KG1 (cell line): ENCODE results near the gene NPIPB2.
"Not testable (repeated sequence)": the region's sequence is repeated elsewhere in the genome, so short reads cannot be mapped to it uniquely, and the experiment has no call there.

Experiments
- DNase-seq: peaks from one replicate; lab custom pipeline; 2025; lab: John Stamatoyannopoulos, UW

Gene NPIPB2

GRCh38 chr16:11957591-11958395 is 15.9 kb upstream of the NPIPB2 start:
- no peak for DNase-seq

DNA sequence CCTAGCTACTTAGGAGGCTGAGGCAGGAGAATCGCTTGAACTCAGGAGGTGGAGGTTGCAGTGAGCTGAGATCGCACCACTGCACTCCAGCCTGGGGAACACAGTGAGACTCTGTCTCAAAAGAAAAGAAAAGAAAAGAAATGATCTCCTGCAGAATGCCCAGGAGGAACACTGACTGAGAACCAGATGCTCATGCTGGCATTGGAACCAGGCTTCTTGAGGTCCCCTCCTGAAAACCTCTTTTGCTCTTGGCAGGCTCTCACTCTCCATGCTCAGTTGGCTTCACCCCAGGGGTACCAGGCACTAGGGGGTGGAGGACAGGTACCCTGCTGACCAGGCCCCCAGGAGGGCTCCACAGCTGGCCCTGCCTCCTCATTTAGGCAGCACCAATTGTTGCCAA is 14.7 kb upstream of the NPIPB2 start:
- no peak for DNase-seq

- DNase-seq: no peak
Measured at GRCh38 chr16:11955713-11956123, 13.9 kb upstream of the NPIPB2 start.

DNA sequence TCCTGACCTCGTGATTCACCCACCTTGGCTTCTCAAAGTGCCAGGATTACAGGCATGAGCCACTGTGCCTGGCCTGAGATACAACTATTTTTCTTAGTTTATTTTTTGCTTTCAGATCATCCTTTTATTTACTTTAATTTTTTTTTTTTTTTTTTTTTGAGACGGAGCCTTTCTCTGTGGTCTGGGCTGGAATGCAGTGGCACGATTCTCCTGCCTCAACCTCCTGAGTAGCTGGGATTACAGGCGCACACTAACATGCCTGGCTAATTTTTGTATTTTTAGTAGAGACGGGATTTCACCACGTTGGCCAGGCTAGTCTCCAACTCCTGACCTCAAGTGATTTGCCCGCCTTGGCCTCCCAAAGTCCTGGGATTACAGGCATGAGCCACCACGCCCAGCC is 11.7 kb upstream of the NPIPB2 start:
- DNase-seq: not testable (repeated sequence)

DNA sequence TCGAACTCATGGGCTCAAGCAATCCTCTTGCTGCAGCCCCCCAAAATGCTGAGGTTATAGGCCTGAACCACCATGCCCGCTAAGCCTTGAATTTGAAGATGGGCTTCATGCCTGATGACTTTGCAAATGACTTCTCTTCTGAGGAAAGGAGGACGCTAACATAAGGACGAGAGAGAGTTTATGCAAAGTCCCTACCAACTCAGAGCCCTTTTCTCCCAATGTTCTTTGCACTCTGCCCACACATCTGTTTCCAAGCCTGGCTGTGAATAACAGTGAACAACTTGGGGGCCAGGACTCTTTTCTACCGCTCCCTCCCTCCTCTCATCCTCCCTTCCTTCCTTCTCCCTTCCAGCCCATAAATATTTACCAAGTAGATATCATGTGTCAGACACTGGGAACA is 8.5 kb upstream of the NPIPB2 start:
- DNase-seq: no peak

DNA sequence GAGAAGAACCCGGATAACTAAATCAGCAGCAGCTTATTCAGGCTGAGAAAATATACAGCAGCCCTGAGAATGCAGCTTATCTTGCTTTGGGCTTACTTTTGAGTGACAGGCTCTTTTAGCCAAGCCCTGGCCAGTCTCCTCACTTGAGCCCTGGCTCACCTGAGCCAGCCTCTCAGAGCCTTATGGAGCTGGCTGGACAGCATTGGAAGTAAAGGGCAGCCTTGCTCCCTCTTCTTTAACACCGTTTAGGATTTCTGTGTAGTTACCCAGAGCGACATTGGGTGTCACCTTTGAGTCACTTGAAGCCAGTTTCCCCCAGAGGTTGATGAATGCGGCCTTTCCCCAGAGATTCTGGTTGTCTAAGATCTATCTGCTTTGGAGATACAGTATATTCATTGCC is 7.7 kb upstream of the NPIPB2 start:
- peak; percentile 19 for DNase-seq

- no peak for DNase-seq
Measured at GRCh38 chr16:11948819-11949218, 7.0 kb upstream of the NPIPB2 start.

GRCh38 chr16:11946433-11946832 is 4.6 kb upstream of the NPIPB2 start:
- DNase-seq: no peak

DNA sequence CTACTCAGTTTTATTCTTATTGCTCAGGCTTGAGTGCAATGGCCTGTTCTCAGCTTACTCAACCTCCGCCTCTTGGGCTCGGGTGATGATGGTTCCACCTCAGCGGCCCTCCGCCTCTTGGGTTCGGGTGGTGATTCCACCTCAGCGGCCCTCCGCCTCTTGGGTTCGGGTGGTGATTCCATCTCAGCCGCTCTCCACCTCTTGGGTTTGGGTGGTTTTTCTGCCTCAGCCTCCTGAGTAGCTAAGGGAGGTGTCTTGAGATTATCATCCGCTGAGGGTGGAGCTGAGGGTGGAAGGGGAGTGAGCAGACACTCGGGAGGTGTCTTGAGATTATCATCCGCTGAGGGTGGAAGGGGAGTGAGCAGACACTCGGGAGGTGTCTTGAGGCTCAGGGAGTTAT is 14.5 kb downstream of the NPIPB2 start:
- DNase-seq: not testable (repeated sequence)

DNA sequence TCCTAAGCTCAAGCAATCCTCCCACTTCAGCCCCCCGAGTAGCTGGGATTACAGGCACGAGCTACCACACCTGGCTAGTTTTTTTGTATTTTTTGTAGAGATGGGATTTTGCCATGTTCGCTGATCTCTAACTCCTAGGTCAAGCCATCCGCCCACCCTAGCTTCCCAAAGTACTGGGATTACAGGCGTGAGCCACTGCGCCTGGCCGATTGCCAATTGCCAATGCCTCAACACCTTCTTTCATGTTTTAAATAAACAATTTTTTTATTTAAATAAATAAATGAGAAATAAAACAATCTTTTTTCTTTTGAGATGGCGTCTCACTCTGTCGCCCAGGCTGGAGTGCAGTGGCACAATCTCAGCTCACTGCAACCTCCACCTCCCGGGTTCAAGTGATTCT is 17.8 kb downstream of the NPIPB2 start:
- not testable (repeated sequence) for DNase-seq

- no peak for DNase-seq
Measured at GRCh38 chr16:11916524-11917285, 25.1 kb downstream of the NPIPB2 start.

DNA sequence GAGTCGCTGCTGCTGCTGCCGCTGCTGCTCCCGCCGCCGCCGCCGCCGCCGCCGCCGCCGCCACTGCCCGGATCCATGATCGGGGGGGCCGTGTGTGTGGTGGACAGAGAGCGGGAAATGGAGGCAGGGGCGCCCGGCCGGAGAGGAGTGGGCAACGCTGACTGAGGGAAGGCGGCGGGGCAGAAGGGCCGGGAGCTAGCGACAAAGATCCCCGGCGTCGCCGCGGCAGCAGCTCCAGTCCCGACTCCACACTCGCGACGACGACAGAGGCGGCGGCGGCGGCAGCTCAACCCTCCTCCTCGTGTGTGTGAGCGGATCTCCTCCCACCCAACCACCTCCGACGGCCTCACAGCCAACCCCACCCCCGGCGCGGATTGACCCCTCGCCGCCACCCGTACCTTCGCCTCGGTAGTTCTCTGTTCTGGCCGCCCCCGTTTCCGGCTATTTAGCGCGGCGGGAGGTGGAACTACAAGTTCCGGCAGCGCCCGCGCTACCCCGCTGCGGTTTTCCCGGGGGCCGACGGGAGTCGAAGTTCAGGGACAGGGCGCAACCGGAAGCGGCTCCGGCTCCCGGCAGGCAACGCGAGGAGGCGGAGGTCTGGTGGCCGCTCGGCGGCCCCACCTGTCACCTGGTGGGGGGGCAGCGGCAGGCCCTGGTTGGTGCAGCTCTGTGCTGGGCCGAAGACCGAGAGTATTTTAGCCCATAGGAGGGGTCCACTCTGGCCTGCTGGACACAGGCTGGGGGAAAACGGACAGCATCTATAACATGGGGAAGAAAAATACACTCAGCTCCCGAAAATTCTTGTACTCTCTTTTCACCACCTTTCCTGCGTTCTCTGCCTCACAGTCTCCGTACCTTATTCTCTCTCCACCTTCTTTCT is 26.0 kb downstream of the NPIPB2 start, which contains the start of gene GSPT1:
Gene GSPT1 (minus strand): TSS at position 313 of the 880 bp plus-strand sequence. CDS start 236 bp downstream, at position 77.
- DNase-seq: peak; percentile 94

DNA sequence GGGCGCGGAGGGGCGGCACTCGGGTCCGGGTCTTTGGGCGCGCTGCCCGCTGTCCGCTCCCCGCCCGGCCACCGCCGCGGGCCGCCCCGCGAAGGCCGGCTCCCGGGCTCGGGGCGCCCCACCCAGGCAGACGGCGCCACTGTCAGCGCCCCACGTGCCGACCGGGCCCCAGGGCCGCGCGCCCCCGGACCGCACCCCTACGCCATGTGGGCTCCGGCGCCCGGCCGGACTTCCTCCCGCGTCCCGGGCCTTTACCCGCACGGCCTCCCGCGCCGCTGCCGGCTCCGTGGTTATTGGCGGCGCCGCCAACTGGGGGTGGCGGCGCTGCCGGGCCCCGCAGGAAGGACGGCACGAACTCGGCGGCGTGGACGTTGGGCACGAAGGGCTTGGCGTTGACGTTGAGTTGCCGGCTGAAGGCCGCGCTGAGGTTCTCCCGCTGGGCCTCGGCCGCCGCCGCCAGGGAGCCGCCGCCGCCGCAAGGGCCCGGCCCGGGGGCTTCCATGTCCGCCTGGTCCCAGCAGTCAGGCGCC is 26.7 kb downstream of the NPIPB2 start:
- no peak for DNase-seq

DNA sequence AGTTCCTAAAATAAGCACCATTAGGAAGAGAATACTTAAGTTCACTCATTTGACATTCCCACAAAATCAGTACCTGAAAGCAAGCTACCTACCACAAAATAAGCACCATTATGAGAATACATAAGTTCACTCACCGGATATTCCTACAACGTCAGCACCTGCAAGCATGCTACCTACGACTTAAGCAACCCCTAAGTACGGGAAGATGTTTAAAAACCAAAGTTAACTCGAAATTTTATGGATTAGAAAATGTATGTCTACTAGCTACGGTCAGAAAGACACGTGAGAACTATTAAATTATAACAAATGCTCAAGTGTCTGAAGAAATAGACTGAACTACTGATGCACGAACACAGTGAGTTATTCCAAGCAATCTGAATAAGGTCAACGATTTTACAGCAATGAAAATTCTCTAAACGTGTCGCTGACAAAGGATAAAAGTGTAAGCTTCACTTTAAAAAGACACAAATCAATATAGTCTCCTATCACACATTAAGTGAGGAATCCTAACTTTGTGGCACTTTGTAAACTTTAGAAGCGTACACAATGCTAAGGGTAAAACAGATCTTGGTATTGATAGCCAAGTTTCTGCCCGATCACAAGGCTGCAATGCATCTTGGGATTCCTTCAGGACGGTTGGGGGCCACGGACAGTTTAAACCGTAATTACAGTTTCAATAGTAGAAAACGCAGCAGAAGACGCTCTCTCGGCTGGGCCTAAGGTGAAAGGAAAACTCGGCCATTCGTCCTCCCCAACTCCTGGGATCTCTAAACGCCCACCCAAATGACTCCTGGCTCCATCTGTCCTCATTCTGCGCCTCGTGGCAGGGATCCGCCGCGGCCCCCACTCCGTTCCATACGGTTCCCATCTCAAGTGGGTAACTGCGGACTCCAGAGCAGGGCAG is 27.4 kb downstream of the NPIPB2 start:
- DNase-seq: no peak

DNA sequence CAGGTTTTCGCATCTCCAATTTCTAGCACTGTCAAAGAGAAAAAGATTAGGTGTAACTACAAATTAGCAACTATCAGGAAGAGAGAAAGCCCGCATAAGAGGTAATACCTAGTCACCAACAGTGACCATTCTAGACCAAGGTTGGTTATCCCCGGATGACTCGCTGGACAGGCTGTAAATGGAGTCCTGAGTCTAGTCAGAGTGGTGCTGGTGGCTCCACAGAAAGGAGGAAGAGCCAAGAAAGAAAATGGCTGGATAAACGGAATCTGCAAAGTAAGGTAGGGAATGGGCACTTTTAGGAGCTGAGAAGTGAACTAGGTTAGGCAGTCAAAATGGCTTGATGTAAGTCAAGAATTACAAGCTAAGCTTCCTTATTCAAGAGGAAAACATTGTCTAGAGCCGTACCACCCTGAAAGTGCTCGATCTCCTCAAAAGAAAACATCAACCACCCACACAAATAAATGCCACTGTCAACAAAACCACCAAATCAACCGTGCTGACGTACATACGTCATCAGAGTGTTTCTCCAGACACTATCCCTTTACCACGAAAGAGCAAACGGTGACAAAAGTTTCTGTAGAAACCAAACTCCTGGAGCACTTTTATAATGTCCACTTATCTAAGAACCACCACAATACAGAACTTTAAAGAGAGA is 28.3 kb downstream of the NPIPB2 start:
- no peak for DNase-seq

DNA sequence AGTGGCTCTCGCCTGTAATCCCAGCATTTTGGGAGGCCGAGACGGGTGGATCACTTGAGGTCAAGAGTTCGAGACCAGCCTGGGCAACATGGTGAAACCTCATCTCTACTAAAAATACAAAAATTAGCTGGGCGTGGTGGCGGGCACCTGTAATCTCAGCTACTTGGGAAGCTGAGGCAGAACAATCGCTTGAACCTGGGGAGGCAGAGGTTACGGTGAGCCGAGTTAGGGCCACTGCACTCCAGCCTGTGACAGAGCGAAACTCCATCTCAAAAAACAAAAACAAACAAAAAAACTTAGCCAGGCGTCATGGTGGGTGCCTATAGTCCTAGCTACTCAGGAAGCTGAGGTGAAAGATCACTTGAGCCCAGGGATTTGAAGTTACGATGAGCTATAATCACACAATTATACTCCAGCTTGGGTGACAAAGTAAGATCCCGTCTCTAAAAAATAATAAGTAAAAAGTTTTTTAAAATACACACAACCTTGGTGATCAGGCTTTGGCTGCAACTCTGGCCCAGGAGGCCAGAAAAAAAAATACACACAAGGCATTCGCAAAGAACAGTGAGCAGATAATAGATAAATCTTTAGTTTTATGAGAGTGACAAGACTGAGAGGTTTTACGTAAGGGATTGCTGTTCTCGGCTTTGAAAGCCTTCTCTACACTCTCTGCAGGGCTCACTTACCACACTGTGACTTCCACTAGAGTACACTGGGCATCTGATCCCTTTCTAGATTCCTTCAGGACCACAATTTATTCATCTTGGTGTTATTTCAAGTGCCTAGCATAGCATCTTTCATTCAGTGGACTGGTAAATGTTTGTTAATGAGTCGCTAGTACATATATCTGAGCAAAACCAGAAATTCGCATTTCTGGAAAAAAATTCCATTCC is 31.9 kb downstream of the NPIPB2 start:
- DNase-seq: no peak

DNA sequence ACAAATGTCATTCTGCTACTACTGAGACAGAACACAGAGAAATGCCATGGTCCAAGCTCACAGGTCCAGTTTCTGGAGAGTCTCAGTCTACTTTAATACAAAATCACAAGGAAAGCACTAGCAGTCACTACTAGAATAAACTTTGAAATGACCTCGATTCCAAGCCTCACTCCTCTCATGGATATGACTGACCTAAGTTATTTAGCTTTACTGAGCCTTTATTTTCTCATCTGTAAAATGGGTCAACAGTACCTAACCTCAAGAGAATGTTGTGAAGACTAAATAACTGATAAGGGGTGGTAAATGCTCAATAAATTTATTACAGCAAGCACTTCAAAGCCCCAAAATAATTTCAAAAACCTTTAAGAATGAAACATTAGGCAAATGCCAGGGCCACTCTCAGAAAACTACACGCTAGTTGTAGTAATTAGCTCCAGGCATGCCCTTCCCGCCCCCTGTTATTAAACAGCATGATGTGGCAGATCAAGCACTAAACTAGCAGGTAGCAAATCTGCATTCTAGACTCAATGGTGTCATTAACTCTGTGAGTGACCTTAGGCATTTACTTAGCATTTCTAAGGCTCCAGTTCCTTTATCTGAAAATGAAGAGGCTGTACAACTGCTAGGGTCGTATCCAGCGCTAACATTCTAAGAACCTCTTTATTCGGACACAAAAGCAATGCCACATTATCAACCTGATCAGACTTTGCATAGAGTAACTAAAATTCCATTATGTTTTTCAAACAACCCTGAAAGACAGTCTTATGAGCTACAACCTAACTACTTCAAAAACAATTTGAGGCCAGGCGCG is 34.5 kb downstream of the NPIPB2 start:
- no peak for DNase-seq

GRCh38 chr16:11903906-11904305 is 37.9 kb downstream of the NPIPB2 start:
- DNase-seq: no peak
